ENCODE data around the gene MICAL1. TPM values are rescaled to one million over a fixed set of nuclear protein-coding genes. Genes with fewer than 3 reads are reported as not detected.

Gene MICAL1
- total and polyA plus RNA-seq, 8 donors: 3.8 to 38.2 (median 7.2) TPM

DNA sequence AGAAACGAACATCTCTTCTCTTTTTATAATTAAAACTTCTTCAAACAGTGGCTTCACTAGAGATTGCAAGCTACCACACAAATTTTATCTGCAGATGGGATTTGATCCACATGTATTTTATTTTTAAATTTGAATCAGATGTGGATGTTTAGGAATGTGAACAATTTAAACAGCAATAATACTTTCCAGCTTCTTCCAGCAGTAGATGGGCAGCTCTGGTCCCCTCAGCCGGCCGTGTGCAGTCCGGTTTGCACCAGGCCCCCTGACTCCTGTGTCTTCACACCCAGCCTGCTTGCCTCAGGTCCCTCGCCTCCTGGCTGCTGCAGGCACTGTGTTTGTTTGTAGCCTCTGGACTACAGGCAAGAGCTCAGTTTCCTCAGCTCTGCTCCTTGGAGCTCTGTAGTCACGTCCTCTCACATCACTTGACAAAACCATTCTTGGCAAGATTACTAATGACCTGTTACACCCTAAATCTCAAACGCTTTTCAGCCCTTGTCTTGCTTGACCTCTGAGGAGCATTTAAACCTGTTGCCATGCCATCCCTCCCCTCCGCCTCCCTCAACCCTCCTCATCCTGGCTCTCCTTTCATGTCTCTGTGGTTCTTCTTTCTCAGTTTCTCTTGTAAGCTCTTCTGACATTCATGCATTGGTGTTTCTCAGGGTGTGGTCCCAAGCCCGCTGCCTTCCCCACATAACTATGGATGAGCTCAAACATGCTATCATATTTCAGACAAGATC is 40.6 kb upstream of the MICAL1 start:
- Histone ChIP-seq H3K27ac (no peak overlapping the region), H3K4me1 (no peaks in the 10 kb centered on the region), H3K4me3 (no peak overlapping the region), H3K36me3 (no peaks in the 10 kb centered on the region), H3K27me3 (no peaks in the 10 kb centered on the region), H3K9me3 (no peaks in the 10 kb centered on the region)
- intact Hi-C loops (cut with DNase I): no loop called here
- DNase-seq (no peak), FAIRE-seq (no peak), ATAC-seq (no peak)
- TF ChIP-seq CTCF (IDR thresholded peaks at IDR 0.05): no peak
- WGBS, 2 donors: 79 to 85% methylated on average over 9 of the region's 9 CpGs

DNA sequence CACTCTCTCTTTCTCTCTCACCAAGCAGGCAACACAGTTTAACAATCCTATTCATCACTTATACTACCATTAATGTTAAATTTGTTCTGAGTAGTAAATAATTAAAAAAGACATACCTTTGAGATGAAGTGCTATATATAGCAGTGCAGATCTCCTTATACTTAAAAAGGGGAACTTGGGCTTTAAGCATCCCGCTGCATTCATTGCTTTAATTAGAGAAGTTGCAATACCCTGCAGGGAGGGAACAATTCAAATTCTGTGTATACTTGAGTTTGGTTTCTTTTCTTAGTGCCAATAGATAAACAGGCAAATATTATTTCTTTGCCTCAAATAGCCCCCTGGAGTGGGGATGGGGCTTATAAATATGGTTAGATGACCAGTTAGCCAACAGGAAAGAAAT is 38.3 kb upstream of the MICAL1 start:
- Histone ChIP-seq H3K36me3 (no peaks in the 10 kb centered on the region), H3K9me3 (no peaks in the 10 kb centered on the region), H3K4me3 (no peak overlapping the region), H3K27ac (no peak overlapping the region), H3K27me3 (no peaks in the 10 kb centered on the region), H3K4me1 (no peaks in the 10 kb centered on the region)
- ATAC-seq (no peak), DNase-seq (no peak), FAIRE-seq (no peak)
- TF ChIP-seq CTCF (IDR thresholded peaks at IDR 0.05): no peak
- 95 to 100% methylated on average over 1 of the region's 1 CpG for WGBS, 2 donors
- intact Hi-C loops (cut with DNase I): no loop called here

GRCh38 chr6:109491207-109491938 is 35.8 kb upstream of the MICAL1 start:
- Histone ChIP-seq H3K4me1 (no peaks in the 10 kb centered on the region), H3K27ac (no peak overlapping the region), H3K9me3 (no peaks in the 10 kb centered on the region), H3K27me3 (no peaks in the 10 kb centered on the region), H3K36me3 (no peaks in the 10 kb centered on the region), H3K4me3 (no peak overlapping the region)
- DNase-seq: no peak
- peak in 2 of 4 donors; percentile 44 to 69 for ATAC-seq
- intact Hi-C loops (cut with DNase I): no loop called here
- FAIRE-seq: no peak
- WGBS, 2 donors: 54 to 57% methylated on average over 5 of the region's 5 CpGs
- TF ChIP-seq CTCF (IDR thresholded peaks at IDR 0.05): no peak

DNA sequence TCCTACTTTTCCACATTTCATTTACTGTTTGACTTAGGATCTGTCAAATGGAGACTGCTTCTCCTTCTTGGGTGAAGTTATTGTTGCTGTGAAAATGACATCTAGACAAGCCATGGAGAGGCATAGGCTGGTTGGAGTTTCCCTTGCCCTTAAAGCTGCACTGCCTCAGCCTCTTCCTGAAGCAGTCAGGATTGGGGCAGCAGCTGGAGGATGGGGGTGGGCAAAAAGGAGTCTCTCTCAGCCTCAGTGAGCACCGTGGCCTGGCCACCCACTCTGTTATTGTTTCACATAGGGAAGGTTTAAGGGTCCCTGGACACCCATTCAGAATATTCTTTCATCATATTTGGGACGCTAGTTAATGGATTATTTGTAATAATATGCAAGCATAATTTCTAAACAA is 35.1 kb upstream of the MICAL1 start:
- ATAC-seq (no peak), FAIRE-seq (no peak), DNase-seq (no peak)
- 61 to 62% methylated on average over 2 of the region's 2 CpGs for WGBS, 2 donors
- no peaks in the 10 kb centered on the region for H3K27me3 ChIP-seq
- no peaks in the 10 kb centered on the region for H3K9me3 ChIP-seq
- no peak for TF ChIP-seq CTCF (IDR thresholded peaks at IDR 0.05)
- H3K36me3 ChIP-seq: no peaks in the 10 kb centered on the region
- no peaks in the 10 kb centered on the region for H3K4me1 ChIP-seq
- no peak overlapping the region for H3K27ac ChIP-seq
- intact Hi-C loops (cut with DNase I): no loop called here
- no peak overlapping the region for H3K4me3 ChIP-seq

DNA sequence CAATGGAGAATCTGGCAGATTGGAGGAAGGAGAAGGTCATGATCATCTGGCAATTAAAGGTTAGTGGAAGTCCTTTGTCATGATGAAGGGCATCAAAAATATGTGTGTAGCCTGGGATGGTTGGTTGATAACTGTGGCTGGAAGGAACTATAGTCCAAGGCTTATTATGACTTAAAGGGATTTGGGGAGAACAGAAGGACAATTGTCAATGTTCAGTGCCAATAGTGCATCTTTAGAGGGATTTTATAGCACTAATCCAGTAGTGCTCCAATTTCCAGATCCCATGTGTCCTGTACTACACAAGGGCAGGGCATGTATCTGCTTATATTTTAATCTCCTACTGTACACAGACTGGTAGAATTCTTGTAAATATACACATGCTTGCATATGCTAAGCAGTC is 32.4 kb upstream of the MICAL1 start:
- Histone ChIP-seq H3K9me3 (no peaks in the 10 kb centered on the region), H3K27ac (no peak overlapping the region), H3K4me1 (no peaks in the 10 kb centered on the region), H3K36me3 (no peaks in the 10 kb centered on the region), H3K27me3 (no peaks in the 10 kb centered on the region), H3K4me3 (no peak overlapping the region)
- TF ChIP-seq CTCF (IDR thresholded peaks at IDR 0.05): no peak
- DNase-seq: no peak
- ATAC-seq: no peak
- no peak for FAIRE-seq
- intact Hi-C loops (cut with DNase I): no loop called here

Data from pancreas (tissue), 10 donors.